T-helper 1 cell (primary cell): ENCODE measurements around the gene GGPS1.
A peak's percentile ranks its signal among the peaks of the same experiment; 100 is the strongest.
"Not testable (repeated sequence)": the region's sequence is repeated elsewhere in the genome, so short reads cannot be mapped to it uniquely, and the experiment has no call there.

ENCODE experiments used
- DNase-seq, 5 donors: peaks; one replicate each; pipeline ENCODE4 v3.0.0-alpha.2; 2012 to 2020
- total RNA-seq, 4 donors: gene quantifications; one replicate each; lab custom pipeline; 2026; lab: John Stamatoyannopoulos, UW

The GGPS1 gene
- 6.7 to 11.0 (median 8.7) reads per million in 4 donors for total RNA-seq

DNA sequence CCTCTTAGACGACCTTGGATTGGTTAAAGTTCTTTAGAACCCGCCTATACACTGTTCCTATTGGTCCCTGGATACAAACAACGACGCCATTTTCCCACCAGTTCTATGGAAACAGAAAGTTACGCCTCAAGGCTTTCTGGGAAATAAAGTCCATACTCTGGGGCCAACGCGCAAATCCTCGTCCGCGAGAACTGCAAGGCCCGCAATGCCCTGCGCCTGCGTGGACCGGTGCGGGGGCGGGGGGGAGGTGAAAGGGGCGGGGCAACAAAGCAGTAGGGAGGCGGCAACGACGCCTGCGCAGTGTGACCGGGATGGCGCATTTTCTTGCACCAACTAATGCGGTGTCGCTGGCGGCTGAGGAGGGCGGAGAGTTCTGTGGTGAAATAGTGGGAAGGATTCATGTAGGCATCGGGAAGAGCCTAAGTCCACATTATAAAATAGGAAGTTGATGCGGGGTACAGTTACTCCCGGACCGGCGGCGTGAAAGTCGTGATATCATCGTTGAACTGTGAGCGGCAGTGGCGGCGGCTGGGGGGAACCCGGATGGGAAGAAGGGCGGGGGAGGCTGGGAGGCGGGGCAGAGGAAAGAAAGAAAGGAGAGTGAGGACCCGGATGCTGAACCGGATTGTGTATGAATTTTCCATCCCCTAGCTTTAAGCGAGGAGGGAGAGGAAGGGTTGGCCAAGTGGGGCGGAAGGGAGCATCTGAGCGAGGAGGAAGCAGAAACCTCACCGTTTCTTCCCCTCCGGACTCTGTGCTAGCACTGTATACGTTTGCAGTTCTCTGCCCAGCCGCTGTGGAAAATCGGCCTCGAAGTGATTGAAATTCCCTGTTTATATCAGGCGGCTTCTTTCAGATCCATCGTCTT, at the start of gene GGPS1:
Gene GGPS1 (plus strand): TSS at position 300 of the 868 bp plus-strand sequence. CDS start 6,695 bp downstream, outside the sequence.
- peak; percentile 97 to 99 (median 98) for DNase-seq

DNA sequence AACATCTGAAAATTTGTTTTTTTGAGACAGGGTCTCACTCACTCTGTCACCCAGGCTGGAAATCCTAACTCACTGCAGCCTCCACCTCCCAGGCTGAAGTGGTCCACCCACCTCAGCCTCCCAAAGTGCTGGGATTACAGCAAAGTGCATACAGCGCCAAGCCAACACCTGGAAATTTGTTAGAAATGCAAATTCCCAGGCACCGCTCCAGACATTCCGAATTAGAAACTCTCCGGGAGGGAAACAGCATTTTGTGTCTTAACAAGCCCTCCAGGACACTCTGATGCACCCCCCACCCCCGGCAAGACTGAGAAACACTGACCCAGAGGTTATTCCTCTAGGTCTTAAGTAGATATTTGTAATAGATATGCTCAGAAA, 49.5 kb upstream of the GGPS1 start:
- DNase-seq: no peak

DNA sequence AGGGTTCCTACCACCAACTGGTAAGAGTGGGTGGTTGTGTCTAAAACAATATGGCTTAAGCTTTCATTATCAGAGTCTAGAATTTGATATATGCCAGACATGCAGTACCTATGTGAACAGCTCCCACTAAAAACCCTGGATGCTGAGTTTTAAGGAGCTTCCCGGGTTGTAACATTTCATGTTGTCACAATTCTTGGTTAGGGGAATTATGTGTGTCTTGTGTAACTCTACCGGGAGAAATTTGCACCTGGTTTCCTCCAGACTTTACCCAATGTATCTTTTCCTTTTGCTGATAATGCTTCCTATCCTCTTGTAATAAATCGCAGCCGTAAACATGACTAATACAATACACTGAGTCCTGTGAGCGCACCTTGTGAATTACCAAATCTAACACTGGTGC, 48.7 kb upstream of the GGPS1 start:
- DNase-seq: no peak

DNA sequence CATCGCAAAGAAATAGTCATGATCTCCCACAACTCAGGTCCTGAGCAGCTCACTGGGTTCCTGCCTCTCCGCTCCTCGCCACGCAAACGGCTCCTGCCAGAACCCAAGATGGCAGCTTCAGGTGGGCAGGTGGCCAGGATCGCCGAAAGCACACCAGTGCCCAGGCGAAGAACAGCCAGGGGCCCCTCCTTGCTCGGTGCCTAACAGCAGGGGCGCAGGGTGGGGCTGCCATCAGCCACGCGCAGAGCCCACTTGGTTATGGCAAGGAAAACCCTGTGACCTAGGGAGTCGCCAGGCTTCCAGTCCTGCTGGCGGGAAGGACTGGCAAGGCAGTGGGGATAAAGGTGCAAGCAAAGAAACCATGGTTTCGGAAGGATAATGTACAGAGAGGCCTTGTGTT, 47.9 kb upstream of the GGPS1 start:
- no peak for DNase-seq

DNA sequence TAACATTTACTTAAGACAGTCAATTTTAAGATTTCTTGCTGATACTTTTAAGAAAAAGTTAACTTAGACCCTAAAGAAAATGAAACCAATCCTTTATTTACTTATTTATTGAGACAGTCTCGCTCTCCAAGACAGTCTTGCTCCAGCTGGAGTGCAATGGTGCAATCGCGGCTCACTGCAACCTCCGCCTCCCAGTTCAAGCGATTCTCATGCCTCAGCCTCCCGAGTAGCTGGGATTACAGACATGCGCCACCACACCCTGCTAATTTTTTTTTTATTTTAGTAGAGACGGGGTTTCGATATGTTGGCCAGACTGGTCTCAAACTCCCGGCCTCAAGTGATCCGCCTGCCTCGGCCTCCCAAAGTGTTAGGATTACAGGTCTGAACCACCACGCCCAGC, 44.7 kb upstream of the GGPS1 start:
- DNase-seq: not testable (repeated sequence)

DNA sequence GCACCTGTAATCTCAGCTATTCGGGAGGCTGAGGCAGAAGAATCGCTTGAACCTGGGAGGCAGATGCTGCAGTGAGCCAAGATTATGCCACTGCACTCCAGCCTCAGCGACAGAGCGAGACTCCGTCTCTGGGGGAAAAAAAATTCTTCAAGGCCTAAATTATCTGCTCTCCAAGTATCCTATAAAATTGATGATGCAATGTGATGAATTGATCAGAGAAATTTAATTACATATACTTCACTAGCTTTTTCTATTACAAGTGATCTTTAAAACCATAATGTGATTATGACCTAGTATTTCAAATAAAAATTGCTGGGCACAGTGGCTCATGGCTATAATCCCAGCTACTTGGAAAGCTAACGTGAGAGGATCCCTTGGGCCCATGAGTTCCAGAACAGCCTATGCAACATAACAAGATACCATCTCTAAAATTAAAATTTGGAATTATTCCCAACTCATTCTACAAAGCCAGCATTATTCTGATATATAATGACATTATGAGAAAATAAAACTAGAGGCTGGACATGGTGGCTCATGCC, 44.1 kb upstream of the GGPS1 start:
- no peak for DNase-seq

DNA sequence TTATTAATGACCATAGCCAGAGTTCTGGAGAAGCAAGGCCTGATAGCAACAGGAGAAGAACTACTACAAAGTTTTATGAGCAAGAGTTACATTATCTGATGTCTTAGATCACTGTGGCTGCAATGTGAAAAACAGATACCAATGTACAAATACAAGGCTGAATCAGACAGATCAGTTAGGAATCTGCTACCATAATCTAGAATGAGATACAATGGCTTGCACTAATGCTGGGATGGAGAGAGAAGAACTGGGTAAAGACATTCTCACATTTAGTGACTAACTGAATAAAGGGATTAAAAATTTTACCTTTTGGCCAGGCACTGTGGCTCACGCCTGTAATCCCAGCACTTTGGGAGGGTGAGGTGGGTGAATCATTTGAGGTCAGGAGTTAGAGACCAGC, 41.7 kb upstream of the GGPS1 start:
- DNase-seq: no peak

DNA sequence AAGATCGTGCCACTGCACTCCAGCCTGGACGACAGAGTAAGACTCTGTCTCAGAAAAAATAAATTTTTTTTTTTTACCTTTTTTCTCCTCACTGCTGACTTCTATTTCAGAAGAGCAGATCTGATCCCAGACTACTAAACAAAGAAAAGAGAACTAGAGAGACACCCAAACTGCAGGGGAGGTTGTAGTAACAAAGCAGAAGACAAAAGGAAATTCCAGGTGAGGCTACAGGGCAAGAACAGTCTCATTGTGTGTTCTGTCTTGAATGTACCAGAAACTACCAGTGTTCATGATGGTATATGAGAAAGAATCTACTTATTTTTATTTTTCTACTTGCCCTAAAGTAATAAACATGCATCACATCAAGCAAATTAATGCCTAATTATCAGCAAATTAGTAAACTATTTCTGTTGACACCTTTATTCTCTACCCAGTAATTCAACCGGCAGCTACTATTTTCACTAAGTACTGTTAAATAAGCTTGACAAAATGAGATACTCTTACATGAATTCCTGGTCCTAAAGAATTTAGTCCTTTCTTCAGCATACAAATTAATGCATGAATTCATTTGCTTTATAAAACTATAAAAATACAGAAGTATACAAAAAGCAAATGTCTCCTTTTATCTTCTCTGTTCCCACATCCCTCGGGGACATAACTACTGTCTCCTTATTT, 41.0 kb upstream of the GGPS1 start:
- DNase-seq: no peak

DNA sequence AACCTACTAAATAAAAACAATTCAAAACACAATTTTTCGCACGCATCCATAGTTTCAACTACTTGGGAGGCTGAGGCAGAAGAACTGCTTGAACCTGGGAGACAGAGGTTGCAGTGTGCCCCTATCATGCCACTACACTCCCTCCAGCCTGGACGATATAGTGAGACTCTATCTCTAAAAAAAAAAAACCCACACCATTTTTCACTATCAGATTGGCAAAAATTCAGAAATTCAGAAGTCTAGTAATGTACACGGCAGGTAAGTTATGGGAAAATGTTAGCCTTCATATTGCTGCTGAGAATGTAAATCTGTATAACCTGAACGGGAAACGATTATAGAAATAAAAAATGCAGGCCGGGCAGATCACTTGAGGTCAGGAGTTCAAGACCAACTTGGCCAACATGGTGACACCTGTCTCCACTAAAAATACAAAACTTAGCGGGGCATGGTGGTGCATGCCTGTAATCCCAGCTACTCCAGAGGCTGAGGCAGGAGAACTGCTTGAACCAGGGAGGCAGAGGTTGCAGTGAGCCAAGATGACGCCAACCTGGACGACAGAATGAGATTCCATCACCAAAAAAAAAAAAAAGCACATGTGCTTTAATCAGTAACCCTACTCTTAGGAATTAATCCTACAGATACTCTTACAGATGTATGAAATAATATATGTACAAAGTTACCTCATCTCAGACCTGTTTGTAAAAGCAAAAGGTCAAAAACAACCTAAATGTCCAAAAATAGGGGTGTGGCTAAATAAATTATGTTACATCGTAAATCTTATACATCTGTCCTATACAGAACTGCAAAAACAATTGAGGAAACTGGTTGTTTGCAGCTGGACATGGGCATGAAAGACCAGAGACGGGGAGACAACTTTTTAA, 38.3 kb upstream of the GGPS1 start:
- no peak for DNase-seq

DNA sequence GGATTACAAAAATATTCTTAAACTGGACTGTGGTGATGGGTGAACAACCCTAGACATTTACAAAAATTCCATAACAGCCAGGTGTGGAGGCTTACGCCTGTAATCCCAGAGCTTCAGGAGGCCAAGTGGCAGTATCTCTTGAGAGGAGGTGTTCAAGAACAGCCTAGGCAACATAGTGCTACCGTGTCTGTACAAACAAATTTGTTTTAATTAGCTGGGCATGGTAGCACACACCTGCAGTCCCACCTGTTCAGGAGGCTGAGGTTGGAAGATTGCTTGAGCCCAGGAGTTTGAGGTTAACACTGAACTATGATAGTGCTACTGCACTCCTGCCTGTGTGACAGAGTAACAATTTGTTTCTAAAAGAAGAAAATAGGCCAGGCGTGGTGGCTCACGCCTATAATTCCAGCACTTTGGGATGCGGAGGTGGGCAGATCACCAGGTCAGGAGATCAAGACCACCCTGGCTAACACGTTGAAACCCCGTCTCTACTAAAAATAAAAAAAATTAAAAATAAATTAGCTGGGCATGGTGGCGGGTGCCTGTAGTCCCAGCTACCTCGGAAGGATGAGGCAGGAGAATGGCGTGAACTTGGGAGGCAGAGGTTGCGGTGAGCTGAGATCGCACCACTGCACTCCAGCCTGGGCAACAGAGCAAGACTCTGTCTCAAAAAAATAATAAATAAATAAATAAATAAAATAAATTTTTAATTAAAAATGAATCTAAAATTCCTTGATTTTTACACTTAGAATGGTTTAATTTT, 37.4 kb upstream of the GGPS1 start:
- no peak for DNase-seq

DNA sequence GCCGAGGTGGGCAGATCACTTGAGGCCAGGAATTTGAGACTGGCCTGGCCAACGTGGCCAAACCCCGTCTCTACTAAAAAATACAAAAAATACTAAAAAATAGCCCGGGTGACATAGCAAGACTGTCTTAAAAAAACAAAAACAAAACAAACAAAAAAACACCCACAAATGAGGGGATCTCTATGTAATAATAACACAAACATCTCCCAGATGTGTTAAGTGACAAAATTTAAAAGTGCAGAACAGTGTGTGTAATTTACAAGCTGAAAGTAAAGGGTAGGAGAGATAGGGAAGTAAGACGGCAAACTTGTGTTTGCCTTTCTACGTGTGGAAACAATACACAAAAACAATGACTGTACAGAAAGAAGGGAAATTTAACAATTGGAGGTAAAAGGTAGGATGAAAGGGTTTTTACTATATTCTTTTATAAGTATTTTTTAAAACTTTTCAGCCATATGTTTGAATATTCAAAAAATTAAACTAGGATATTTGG, 36.7 kb upstream of the GGPS1 start:
- DNase-seq: no peak

DNA sequence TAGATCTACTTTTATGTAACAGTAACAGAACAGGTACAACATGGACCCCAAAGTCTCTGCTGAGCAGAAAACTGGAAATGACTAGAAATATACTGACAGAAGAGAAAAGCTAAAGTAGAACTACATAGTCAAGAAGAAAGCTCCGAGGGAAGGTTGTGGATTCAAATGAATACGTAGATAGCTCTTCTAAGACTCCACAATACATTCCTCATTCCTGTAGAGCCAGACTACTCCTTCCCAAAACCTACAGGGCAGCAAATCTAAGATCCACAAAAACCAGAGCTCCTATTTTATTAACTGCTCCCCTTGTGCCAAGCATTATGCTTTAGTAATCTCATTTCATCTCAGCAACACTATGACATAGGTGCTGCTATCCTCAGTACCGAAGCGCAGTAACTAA, 35.6 kb upstream of the GGPS1 start:
- no peak for DNase-seq

DNA sequence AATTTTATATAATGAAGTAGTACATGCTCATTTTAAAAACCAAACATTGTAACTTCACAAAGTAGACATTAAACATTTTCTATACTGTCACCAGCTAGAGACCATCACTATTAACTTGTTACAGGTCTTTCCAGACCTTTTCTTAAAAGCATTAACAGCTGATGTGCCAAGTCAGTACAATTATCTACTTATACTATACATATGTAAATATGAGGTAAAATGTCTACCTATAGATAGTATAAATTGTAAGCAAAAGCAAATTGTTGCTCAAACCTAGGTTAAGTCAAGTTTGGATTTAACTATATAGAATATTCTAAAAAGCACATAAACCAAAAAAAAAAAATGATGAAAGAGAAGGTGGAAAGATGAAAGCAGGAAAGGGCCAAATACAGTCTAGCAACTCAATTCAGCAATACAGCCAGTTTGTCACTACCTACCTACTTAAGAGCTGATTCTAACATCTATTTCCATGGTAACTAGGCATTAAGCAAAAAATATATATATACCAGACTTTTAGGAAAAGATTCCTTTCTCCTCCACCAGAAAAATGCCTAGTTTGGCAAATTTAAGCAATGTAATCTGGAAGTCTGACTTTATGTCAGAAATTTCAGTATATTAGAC, 34.9 kb upstream of the GGPS1 start:
- DNase-seq: no peak

DNA sequence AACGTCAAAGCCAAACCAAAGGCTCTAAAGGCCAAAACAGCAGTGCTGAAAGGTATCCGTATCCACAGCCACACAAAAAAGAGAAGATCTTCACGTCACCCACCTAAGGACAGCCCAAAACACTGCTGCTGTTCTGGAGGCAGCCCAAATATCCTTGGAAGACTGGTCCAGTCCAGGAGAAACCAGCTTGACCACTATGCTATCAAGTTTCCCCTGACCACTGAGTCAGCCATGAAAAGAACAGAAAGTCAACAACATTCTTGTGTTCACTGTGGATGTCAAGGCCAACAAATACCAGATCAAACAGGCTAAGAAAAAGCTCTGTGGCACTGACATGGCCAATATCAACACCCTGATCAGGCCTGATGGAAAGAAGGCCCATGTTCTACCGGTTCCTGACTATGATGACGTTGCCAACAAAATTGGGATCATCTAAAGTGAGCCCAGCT, 32.4 kb upstream of the GGPS1 start:
- DNase-seq: no peak

DNA sequence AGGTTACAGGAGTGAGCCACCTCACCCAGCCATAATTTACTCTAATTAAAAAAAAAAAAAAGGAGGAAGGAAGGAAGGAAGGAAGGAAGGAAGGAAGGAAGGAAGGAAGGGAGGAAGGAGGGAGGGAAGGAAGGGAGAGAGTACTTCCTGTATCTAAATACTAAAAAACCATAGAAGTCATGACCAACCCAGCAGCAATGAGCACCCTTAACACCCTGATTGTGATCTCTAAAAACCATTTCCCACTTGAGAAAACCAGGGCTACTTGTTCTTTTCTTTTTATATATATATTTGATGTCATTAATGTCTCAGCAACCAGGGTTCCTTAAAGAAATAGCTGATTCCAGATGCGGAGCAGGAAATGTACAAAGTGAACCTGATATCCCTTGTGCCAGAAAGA, 31.6 kb upstream of the GGPS1 start:
- DNase-seq: peak in 1 of 5 donors; percentile 21

DNA sequence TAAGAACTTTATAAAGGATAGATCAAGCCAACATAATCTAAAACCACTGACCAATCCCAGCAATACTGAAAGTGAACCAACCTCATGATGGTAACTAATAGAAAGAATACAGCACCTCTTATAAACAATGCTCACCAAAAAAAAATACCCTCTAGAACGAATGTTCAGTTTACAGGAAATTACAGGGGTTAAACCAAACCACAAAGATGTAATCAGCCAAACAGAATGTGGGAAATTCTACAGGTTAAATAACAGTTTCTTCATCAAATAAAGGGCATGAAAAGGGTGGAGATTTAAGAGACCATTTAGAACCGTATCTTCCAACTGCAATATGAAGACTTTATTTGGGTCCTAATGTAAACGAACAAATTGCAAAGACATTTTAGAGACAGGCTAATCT, 30.8 kb upstream of the GGPS1 start:
- DNase-seq: peak in 1 of 5 donors; percentile 77

DNA sequence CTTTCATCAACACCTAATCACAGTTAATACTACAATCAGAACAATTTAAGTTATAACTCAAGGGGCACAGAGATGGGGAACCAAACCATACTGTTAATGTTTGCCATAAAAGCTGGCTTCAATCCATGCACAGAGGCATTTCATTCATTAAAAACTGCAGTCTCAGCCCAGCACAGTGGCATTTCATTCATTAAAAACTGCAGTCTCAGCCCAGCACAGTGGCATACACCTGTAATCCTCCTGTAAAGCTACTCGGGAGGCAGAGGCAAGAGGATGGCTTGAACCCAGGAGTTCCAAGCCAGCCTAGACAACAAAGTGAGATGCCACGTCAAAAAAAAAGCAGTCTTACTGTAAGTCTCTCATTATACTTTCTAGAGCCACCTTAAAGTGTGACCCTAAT, 29.6 kb upstream of the GGPS1 start:
- no peak for DNase-seq

DNA sequence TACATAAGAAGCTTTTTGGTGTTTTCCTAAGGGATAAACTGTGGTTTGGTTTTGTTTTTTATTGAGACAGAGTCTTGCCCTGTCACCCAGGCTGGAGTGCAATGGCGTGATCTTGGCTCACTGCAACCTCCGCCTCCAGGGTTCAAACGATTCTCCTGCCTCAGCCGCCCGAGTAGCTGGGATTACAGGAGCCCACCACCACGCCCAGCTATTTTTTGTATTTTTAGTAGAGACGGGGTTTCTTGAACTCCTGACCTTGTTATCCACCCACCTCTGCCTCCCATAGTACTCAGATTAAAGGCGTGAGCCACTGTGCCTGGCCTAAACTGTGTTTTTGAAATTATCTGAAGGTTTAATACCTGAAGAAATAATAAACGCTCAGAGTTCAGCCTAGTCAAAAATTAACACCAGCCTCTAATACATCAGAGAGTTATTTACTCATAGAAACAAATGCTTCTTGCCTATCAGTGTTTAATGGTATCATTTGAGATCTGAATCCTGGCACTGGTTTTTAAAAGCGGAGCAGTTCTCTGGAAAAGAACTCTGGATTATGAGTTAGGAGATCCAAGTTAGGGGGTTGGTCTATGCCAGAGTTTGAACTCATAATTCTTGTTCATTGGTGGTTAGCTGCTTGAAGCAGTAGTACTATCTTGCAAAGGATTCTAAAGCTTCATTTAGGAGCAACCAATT, 29.1 kb upstream of the GGPS1 start:
- DNase-seq: no peak

DNA sequence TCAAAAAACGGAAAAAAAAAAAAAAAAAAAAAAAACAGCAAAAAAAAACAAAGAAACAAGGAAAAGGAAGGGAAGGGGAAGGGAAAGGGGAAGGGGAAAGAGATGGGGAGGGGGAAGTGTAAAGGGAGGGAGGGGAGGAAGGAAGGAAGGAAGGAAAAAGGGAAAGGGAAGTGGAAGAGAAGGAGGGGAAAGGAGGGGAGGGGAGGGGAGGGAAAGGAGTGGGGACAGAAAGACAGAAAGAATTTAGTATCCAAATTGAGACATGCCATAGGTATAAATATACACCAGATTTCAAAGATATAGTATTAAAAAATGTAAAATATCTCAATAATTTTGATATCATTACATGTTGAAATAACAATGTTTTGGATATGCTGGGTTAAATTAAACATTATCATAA, 26.2 kb upstream of the GGPS1 start:
- no peak for DNase-seq
